WI38 (cell line): ENCODE data around the gene FAM219B.

ENCODE experiments used
- H3K4me3 ChIP-seq: 2 replicates; pipeline ENCODE4 v1.5.1; 2011; ENCODE audit warnings: low read depth, mild to moderate bottlenecking, control low read depth, low read length
- TF ChIP-seq, protein P1 (sequence below): IDR thresholded peaks from 2 replicates; pipeline ENCODE4 v1.5.1; 2012; ENCODE audit warnings: low read depth, mild to moderate bottlenecking, control low read depth, low read length

FAM219B gene

DNA sequence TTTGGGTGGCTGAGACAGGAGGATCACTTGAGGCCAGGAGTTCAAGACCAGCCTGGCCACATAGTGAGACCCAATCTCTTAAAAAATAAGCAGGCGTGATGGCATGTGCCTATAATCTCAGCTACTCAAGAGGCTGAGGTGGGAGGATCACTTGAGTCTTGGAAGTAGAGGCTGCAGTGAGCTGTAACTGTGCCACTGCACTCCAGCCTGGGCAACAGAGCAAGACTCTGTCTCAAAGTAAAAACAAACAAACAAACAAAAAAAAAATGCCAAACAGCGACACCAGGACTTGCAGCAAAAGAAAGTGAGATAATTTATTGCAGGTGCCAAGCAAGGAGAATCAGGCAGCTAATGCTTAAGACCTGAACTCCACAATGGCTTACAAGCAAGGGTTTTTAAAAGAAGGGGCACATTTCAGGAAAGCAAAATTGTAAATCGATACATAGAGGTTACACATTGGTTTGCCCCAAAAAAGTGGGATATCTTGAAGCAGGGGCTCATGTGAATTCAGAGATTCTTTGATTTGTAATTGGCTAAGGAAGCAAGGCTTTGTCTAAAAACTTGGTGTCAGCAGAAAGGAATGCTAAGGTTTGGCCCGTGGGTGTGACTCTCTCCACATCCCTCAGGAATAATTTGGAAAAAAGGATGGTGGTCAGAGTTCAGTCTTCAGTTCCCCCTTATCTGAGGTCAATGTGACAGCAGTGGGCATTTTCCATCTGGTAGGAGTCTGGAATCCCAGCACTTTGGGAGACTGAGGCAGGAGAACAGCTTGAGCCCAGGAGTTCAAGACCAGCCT is 22.0 kb downstream of the FAM219B start:
- H3K4me3 ChIP-seq = no peak overlapping the region
- TF ChIP-seq, protein P1, sequence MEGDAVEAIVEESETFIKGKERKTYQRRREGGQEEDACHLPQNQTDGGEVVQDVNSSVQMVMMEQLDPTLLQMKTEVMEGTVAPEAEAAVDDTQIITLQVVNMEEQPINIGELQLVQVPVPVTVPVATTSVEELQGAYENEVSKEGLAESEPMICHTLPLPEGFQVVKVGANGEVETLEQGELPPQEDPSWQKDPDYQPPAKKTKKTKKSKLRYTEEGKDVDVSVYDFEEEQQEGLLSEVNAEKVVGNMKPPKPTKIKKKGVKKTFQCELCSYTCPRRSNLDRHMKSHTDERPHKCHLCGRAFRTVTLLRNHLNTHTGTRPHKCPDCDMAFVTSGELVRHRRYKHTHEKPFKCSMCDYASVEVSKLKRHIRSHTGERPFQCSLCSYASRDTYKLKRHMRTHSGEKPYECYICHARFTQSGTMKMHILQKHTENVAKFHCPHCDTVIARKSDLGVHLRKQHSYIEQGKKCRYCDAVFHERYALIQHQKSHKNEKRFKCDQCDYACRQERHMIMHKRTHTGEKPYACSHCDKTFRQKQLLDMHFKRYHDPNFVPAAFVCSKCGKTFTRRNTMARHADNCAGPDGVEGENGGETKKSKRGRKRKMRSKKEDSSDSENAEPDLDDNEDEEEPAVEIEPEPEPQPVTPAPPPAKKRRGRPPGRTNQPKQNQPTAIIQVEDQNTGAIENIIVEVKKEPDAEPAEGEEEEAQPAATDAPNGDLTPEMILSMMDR = no peak

DNA sequence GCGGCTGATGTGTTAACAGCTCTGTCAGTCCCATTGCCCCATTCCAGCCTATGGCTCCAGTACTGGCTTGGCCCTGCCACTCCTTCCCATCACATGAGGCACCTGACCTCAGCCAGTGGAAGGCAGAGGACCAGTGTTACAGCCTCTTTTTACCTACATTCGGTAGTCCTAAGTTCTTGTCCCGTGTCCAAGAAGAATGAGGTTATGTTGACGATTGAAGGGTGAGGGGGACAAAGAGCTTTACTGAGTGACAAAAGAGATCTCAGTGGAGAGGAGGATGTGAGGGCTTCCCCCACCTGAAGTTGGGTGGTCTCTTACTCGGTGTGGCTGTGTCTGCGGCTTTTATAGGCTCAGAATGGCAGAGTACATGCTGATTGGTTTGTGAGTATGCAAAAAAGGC is 24.1 kb downstream of the FAM219B start:
- H3K4me3 ChIP-seq = no peak overlapping the region
- TF ChIP-seq, protein P1 = no peak

DNA sequence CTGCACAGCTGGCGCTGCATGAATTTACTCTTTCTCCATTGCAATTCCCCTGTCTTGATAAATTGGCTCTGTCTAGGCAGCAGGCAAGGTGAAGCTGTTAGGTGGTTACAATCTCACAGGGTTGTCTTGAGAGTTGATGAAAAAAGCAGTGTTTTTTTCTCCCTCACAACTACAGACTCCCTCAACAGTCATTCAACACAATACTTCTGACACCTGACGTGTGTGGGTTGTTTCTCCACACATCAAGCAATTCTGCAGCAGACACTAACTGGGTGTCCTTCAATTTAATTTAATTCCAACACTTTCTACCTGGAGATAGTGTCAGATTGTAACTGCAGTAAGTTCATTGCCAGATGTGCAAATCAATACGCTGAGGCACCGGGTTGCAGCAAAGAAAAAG is 28.4 kb downstream of the FAM219B start:
- H3K4me3 ChIP-seq = no peak overlapping the region
- TF ChIP-seq, protein P1 = no peak

DNA sequence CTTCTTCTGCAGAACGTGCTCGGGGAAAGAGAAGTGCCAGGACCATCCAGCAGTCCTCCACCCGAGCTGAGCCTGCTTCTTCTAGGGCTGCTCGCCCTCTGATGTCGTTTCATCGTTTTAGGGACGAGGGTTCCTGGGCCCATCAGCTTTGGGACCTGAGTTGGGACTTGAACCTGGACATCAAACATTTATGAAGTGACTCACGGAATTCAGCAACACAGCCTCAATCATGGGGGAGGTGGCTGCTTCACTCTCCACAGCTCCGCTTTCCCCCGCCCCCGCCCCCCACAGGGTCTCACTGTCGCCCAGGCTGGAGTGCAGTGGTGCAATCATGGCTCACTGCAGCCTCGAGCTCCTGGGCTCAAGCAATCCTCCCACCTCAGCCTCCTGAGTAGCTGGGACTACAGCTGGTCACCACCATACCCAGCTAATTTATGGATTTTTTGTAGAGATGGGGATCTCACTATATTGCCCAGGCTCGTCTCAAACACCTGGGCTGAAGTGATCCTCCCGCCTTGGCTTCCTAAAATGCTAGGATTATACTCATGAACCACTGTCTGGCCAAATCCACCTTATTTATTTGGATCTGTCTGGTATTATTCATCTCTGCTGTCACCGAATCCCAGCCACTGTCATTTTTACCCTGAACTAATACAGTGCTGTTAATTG is 32.8 kb downstream of the FAM219B start:
- H3K4me3 ChIP-seq = peak overlapping the region; percentile 90
- TF ChIP-seq, protein P1 = no peak

DNA sequence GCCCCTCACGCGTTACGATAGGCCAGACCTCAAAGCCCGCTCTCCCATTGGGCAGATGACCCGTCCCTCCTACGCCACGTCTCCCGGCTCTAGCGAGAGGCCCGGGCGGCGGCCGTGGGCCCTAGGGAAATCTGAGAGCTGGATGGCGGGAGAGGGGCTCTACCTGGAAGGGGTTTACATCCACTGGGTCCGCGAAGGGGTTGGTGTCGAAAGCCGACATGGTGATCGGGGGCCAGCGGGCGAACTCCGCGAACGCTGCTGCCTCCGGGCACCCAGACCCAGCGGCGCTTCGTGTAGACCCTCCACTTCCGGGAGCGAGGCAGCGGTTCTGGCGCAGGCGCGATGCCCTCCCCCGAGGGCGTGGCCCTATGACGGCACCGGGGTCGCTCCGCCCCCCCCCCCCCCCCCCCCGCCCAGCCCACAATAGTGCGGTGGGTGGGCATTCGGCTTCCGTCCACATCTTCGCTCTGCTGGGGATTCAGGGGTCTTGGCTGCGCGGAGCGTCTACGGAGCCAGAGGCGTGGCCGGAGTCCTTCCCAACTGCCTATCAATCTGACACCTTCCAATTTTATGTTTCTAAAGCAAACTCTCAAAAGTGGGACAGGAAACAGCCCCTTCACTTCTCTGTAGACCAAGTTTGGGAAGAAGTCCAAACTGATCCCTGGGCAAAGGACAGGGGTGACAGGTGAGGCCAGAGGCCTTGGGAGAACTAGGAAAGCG is 33.5 kb downstream of the FAM219B start, which contains the start of gene SCAMP2:
Gene SCAMP2, minus strand, starts transcription at position 330 of the 720 bp plus-strand sequence. Its CDS starts 110 bp downstream, at position 220.
- TF ChIP-seq, protein P1 = no peak
- peak within 1 kb of the TSS; percentile 90 for H3K4me3 ChIP-seq

DNA sequence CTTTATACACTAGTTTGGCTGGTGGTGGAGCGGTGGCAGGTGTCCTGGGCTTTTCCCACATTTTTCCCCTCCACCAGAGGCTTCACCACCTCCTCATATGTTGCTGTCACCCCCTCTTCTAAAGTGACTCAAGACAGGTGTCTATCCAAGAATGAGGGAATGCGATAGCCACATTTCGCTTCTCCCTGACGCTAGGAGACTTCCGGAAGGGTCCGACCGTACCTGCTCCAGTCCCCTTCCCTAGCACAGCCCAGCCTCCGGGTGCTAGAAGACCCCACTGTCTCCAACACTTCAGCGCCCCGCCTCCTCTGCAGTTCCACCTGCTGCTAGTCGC is 34.0 kb downstream of the FAM219B start:
- TF ChIP-seq, protein P1 = no peak
- H3K4me3 ChIP-seq = peak overlapping the region; percentile 90
